GM19043 (cell line): ENCODE data around the gene AKAP9.
"Not testable (repeated sequence)": the region's sequence is repeated elsewhere in the genome, so short reads cannot be mapped to it uniquely, and the experiment has no call there.

Experiments
- ATAC-seq: cut with Tn5 transposase; IDR thresholded peaks from one replicate; pipeline ENCODE4 v1.9.1; 2021; ENCODE audit warnings: low read depth; ENCODE audit not compliant: unreplicated experiment

Gene AKAP9

DNA sequence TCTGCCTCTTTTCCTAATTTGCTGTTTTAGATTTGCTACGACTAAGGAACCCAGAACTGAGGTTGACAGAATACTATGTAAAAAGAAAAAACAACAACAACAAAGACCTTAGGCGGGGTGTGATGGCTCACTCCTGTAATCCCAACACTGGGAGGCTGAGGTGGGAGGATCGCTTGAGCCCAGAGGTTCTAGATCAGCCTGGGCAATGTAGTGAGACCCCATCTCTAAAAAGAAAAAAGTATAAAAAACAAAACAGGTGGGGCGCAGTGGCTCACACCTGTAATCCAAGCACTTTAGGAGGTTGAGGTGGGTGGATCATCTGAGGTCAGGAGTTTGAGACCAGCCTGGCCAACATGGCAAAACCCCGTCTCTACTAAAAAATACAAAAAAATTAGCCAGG lies 4.3 kb downstream of the AKAP9 start:
- ATAC-seq, result not testable (repeated sequence)

GRCh38 chr7:91945476-91945875 lies 4.8 kb downstream of the AKAP9 start:
- no peak for ATAC-seq

DNA sequence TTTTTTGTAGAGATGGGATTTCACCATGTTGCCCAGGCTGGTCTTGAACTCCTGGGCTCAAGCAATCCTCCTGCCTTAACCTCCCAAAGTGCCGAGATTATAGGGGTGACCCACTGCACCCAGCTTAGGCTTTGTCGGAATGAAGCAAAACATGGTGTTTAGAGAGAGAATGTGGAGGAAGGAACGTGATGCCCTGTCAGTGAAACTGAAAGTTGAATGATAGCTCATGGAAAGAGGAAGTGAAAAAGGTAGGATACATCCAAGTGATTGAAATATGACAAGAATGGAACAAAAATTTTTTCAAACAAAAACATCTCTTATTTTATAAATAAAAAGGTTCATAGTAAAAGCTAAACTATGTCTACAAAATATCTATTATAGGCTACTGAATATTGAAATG lies 5.9 kb downstream of the AKAP9 start:
- no peak for ATAC-seq

GRCh38 chr7:91947948-91948347 lies 7.3 kb downstream of the AKAP9 start:
- no peak for ATAC-seq

DNA sequence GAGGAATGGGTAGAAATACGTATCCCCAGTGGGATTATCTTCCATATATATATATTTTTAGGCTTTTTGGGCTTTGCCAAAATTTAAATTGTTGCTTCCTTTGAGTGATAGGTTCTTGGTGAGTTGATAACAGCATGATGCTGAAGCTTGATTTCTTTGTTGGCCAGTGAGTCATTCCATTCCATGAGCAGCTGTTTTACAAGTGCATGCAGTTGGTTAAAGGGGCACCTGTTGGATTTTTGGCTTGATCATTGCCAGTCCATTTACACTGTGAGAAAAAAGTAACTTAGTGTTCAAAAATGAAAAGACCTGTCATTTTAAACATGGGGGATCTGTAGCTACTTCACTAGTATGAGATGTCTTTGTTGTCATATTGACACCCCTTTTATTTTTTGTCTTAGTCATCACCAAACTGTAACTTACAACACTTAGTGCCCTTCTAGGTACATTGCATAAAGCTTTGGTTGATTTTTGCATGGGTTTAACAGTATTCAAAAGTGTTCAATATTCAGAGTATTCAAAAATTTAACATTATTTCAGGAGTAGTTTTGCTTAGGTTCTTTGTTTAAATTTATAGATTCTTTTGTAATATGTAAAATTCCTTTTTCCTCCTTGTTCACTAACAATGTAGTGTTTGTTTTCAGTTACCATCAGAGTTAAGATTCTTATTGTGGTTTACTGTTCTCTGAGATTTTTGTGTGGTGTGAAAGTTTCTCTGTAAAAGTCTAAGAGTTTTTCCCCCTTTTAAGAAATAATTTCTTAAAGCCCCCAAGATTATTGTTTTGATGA lies 8.8 kb downstream of the AKAP9 start:
- peak; percentile 55 for ATAC-seq

DNA sequence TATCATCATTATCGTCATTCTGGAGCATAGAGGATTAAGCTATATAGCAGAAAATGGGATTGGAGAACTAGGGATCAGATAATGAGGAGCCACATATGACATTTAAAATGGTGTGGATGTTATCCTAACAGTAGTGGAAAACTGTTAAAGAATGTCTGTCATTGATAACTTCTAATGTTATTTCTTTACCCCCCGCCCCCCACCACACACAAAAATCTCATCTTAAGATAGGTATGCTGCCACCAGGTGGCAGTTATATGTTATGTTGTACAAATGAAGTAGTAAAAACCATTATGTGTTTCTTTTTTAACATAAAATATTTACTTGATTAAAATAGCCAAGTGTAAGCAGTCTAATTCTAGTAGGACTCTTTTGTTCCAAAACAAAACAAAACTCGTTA lies 13.0 kb downstream of the AKAP9 start:
- no peak for ATAC-seq

- not testable (repeated sequence) for ATAC-seq
Measured at GRCh38 chr7:91956464-91956863, 15.8 kb downstream of the AKAP9 start.

DNA sequence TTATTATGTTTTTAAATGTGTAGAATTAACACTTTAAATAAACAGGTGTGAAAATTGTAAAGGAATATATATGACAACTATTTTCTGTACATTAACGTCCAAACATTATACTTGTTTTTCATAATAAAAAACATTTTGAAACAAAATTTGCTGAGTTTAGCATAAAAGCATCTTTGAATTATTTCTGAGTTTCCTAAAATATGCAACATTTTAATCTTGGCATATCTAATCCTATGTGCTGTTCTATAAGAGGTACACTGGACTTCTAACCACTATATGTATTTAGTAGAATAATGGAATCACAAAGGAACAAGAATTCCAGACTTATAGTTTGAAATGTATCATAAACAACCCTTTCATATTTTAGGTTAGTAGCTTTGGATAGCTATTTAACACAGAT lies 16.6 kb downstream of the AKAP9 start:
- no peak for ATAC-seq

GRCh38 chr7:91957823-91958222 lies 17.2 kb downstream of the AKAP9 start:
- no peak for ATAC-seq

DNA sequence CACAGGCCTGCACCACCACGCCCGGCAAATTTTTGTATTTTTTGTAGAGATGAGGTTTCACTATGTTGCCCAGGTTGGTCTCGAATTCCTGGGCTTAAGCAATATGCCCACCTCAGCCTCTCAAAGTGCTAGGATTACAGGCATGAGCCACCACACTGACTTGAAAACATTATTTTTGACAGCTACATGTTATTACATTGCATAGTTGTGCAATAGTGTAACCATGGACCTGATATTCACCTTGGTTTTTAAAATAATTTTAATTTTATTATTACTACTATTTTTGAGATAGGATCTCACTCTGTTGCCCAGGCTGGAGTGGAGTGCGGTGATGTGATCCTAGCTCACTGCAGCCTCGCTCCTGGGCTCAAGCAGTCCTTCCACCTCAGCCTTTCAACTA lies 18.4 kb downstream of the AKAP9 start:
- no peak for ATAC-seq

DNA sequence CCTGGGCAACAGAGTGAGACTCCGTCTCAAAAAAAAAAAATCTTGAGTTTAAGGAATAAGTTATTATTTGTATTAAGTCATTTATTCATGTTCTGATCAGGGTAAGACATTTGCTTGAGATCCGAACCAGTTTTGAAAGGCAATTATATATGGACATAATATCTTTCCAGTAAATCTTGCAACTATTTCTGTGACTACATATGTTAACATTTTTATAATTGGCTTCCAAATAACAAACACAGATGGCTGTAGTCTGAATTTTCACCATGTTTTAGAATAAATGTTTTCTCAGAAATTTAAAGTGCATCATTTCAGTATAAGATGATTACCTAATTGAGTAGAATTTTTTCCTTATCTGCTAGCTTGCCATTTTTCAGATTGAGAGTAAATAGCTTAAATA lies 21.2 kb downstream of the AKAP9 start:
- ATAC-seq, result no peak

GRCh38 chr7:91962419-91962818 lies 21.8 kb downstream of the AKAP9 start:
- no peak for ATAC-seq

DNA sequence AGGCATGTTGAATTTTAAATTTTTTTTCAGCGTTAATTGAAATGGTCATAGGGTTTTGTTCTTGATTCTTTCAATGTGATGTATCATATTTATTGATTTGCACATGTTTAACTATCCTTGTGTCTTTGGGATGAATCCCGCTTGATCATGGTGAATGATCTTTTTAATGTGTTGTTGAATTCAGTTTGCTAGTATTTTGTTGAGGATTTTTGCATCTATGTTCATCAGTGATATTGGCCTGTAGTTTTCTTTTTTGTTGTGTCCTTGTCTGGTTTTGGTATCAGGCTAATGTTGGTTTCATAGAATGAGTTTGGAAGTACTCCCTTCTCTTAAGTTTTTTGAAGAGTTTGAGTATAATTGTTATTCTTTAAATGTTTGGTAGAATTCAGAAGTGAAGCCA lies 26.9 kb downstream of the AKAP9 start:
- not testable (repeated sequence) for ATAC-seq

- no peak for ATAC-seq
Measured at GRCh38 chr7:91973639-91974038, 33.0 kb downstream of the AKAP9 start.

DNA sequence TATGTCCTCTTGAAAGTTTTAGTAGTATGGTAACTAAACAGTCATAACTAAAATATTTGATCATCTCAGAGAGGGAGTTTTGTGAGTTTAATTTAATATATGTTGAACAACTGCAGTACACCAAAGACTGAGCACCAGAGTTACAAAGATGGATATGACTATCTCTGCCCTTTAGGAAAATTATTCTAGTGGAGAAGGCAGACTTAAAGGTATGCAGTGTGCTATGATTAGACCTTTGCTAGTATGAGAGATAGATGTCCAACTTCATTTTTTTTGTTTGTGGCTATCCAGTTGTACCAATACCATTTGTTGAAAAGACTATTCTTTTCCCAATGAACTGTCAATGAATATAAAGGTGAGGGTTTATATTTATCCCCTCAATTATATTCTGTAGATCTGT lies 33.4 kb downstream of the AKAP9 start:
- ATAC-seq, result no peak

- no peak for ATAC-seq
Measured at GRCh38 chr7:91976743-91977142, 36.1 kb downstream of the AKAP9 start.

GRCh38 chr7:91979590-91979989 lies 38.9 kb downstream of the AKAP9 start:
- ATAC-seq, result no peak

DNA sequence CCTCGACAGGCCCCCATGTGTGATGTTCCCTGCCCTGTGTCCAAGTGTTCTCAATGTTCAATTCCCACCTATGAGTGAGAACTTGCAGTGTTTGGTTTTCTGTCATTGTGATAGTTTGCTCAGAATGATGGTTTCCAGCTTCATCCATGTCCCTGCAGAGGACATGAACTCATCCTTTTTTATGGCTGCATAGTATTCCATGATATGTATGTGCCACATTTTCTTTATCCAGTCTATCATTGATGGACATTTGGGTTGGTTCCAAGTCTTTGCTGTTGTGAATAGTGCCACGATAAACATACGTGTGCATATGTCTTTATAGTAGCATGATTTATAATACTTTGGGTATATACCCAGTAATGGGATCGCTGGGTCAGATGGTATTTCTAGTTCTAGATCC lies 41.7 kb downstream of the AKAP9 start:
- ATAC-seq, result not testable (repeated sequence)

GRCh38 chr7:91988213-91988612 lies 47.6 kb downstream of the AKAP9 start:
- ATAC-seq, result no peak

DNA sequence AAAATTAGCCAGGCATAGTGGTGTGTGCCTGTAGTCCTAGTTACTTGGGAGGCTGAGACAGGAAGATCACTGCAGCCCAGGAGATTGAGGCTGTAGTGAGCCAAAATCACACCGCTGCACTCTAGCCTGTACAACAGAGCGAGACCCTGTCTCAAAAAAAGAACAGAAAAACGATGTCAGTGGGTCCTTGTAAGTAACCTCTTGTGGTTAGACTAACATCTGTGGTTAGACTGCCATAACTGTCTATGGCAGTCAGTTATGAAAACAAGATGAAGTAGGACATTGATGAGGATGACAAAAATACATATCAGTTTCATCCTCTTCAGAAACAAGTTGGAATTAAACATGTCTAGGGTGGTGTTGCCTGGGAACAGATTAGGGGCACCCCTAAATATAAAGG lies 53.3 kb downstream of the AKAP9 start:
- no peak for ATAC-seq

- ATAC-seq, result peak; percentile 96
Measured at GRCh38 chr7:91995391-91996105, 54.9 kb downstream of the AKAP9 start.
